HG03565 (cell line): Measurements from ENCODE around the gene LRRN3.
A peak's percentile ranks its signal among the peaks of the same experiment; 100 is the strongest.

Source experiments
- ATAC-seq: cut with Tn5 transposase; IDR thresholded peaks from one replicate; pipeline ENCODE4 v1.9.1; 2021; ENCODE audit warnings: mild to moderate bottlenecking, moderate library complexity; ENCODE audit not compliant: unreplicated experiment

LRRN3 gene

DNA sequence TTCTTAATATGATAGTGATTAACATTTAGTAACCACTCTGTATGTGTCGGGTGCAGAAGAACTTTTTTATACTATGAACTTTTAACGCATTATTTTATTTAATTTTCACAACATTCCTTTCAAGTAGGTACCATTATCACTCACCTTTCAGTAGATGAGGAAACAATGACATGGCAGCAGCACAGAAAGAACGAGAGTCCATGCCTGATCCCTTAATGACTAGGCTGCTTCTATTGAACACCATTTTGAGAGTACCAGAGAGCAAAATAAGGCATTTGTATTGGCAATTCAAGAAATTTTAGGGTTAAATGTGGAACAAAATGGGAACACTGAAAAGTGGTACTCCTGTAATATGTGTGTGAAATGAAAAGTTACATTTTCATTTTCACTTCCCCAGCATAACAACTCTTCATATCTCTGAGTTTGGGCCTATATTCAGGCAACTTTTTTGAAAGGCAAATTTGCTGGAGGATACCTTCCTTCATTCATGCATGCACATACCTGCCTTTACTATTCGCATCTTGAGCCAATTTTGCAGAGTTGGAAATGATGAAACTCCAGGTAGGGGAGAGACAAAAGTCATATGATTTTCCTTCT, 12.8 kb downstream of the LRRN3 start:
- no peak for ATAC-seq

GRCh38 chr7:111104710-111105109, 13.8 kb downstream of the LRRN3 start:
- ATAC-seq = no peak

DNA sequence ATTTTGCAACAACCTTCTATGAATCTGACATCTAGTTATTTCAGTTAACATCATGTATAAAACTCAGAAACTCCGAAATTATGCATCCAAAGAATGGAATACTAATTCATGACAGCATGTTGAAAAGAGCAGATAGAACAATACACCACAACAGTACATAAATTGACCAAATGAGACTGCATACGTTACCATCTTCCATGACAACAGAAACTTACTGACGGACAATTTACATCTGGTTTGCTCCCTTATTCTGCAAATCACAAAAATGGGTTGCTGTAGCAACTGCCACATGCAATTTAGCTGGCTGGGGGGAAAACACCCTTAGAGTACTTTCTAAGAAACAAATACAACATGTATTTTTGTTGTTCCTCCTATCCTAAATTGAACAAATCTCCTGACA, 14.3 kb downstream of the LRRN3 start:
- no peak for ATAC-seq

GRCh38 chr7:111107579-111107978, 16.7 kb downstream of the LRRN3 start:
- no peak for ATAC-seq

GRCh38 chr7:111108000-111108399, 17.1 kb downstream of the LRRN3 start:
- no peak for ATAC-seq

DNA sequence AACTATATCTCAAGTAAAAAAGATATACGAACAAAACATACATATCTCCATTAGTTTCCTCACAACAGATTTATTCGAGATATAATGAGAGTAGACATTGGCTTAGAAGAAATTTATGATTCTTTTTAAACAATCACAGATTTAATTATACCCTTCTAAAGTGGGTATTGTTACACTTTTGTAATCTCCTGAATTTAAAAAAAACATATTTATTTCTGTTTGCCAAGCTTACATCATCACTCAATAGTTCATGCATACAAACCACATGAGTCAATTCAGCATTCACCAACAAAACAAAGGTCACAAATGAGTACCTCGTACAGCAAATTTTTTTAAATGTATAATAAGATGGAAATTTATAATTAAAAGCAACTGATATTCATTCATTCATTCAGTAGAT, 17.6 kb downstream of the LRRN3 start:
- no peak for ATAC-seq

DNA sequence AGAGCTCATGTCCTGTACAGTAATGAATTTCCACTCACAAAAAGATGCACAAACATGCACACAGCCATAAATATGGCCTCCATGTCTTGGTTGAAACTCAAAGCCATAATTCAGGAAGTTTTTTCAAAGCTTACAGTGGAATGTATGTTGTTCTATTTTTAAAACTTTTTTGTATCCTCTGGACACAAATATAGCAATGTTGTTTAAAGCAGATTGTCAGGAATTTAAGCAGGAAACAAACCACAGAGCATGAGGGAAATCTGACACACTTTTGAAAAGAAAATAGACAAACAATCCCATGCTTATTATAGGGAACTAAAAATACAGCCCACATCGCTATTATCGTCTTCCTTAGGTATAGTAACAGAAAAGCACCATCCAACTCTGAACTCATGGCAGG, 21.5 kb downstream of the LRRN3 start:
- no peak for ATAC-seq

DNA sequence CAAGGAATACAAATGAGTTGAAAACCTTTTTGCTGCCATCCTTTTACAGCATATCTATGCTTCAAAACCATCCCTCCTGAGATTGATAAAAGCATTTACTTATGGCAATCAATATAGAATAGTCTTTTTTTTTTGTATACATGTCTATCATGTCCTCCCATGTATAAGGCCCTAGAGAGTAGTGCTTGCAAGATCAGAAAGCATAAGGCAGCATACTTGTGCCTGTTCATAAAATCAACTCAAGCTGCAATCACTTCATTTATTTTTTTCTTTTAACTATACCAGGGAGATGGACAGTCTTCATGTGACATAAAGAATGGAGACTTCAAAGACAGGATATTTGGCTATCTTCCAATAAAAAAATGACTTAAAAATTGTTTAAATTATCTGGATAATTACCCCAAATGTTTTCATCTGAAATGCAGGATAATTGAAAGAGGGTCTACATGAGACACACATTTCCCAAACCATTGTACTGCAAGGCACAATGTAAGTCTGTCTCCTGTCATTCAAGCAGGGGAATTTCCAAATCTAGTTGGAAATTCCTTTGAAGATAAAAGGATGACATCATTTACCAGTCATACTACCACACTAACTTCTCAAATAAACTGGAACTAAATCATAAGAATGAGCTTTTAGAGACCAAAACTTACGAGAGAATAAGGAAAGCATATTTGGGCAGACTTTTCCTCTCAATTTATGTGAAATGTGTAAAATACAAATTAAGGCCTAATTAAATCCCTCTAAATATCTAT, 22.5 kb downstream of the LRRN3 start:
- ATAC-seq = no peak

DNA sequence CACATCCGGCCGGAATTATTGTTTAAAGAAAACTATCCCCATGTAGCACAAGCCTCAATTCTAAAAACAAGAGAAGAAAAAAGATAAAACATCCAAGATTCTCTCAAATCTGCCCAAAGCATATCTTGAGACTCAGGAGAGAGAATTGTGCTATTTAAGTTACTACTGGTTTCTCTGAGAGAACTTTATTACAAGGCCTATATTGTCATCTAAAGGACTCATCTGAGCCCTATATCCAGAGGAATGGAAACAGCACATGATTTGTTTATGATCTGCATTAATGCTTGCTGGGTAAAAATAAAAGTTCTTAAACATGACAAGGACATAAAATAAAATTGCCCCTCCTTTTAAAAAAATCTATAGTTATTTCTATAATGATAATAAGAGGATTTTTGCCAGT, 25.0 kb downstream of the LRRN3 start:
- no peak for ATAC-seq

DNA sequence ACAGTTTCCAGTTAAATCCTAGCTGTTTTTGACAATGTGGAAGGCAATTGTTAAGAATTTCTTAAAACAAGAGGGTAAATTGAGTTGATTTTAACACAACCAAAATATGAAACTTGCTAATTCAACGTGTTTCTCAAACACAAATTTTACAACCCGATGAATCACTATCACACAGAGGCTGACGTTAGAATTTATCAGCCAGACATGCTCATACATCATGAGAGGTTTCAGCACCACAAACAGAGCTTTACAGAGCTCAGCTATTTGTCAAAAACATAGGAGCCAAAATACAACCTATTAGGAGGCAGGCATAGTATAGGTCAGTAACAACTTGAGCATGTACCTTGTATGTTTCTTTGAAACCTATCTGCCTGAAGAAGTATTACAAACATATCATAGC, 36.1 kb downstream of the LRRN3 start:
- no peak for ATAC-seq

DNA sequence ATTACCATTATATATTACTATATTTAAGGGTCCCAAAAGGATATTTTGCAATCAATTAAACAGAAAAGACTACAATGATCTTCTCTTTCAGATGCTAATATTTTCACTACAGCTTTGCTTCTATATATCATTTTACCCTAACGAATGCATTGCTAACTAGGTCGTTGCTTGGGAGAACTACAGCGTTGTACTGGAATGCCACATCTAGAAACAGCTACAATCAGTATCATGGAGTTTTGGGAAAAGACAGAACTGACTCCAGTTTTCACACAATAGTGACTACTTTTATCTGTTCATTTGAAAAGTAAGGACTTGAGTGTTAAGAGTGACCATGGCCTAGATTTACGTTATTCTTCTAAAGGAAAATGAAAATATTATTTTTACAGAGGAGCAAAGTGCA, 38.5 kb downstream of the LRRN3 start:
- ATAC-seq = no peak

GRCh38 chr7:111132833-111133232, 41.9 kb downstream of the LRRN3 start:
- ATAC-seq = no peak

GRCh38 chr7:111137296-111138192, 46.6 kb downstream of the LRRN3 start:
- peak; percentile 62 for ATAC-seq

GRCh38 chr7:111138193-111138569, 47.3 kb downstream of the LRRN3 start:
- peak; percentile 96 for ATAC-seq

DNA sequence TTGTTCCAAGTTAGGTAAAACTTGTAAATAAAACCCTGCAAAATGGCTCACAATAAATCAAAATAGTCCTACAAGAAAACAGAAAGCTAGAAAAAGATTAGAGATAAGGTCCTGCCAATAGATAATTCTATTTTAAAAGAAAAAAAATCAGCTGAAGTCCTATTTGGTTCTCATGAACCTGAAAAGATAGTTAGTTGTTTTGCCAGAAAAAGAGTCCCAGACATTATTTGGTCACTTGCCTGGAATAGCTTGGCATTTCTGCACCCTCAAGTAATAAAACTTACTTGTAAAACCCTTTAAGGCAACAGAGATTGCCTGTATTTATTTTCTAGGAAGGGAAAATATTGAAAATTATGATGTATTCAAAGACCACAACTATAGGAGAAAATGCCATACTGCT, 47.7 kb downstream of the LRRN3 start:
- no peak for ATAC-seq

DNA sequence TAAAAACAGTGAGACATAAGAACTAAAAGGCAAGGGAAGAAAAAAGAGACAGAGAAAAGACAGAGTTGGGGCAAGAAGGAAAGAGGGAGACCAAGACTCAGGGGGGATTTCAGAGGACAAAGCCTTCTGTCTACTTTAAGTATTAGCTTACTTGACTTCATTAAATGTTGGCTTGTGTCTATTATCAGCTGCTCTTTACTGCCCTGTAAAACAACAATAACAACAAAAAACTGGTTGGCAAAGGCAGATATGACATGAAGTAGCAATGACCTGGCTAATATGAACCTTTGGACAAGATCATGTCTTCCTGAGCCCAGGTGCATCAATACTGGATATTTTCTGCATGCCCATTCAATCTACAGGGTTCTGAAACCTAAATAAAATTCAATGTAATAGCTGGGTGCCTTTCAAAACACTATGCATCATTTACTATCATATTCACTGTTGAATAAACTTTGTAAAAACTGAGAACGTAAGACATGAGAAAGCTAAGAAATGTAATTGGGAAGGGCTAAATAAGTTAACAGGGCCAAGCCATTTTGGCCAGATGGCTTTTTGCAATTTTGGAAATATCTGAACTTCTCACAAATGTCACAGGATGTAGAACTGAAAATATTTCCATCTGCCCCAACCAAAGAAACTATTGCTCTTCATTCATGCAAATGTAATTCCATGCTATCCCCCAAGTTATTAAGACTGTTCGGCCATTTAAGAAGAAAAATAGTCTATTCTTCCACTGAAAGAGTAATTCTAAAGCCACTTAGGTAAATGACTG, 49.4 kb downstream of the LRRN3 start:
- ATAC-seq = no peak

- no peak for ATAC-seq
Measured at GRCh38 chr7:111145472-111145871, 54.5 kb downstream of the LRRN3 start.

GRCh38 chr7:111146136-111146535, 55.2 kb downstream of the LRRN3 start:
- no peak for ATAC-seq

DNA sequence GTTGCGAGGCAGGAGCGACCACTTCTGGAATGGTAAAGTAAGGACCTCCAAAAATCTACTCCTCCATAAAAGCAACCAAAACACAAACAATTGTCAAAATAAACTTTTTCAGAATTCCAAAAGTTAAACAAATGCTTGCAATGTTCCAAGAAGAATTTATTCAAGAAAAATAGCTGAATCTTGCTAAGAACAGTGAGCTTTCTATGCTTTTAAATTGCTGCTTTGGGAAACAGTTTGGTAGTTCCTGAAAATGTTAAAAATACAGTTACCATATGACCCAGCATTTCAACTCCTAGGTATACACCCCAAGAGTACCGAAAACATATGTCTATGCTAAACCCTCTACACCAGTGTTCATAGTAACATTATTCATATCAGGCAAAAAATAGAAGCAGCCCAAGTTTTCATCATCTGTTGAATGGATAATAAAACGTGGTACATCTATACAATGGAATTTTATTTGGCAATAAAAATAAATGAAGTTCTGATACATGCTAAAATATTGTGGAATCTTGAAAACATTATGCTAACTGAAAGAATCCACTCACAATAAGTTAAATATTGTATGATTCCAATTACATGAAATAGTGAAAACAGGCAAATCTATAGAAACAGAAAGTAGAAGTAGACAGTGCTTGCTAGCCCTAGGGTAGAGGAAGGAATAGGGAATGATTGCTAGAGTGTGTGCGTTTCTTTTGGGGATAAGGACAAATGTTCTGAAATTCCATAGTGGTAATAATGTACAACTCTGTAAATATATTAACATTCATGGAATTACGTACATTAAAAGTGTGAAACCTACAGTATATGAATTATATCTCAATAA, 57.0 kb downstream of the LRRN3 start:
- ATAC-seq = no peak

GRCh38 chr7:111150709-111151108, 59.8 kb downstream of the LRRN3 start:
- no peak for ATAC-seq
